ENCODE measurements around the gene DRG2. TPM values are rescaled to one million over a fixed set of nuclear protein-coding genes. Genes with fewer than 3 reads are reported as not detected.

The DRG2 gene
- polyA plus RNA-seq, 2 of the 4 experiments (the other 2 are of a cell fraction), result 41.9 to 48.3 TPM

- ChIA-PET CTCF (interaction anchor here (1.3 to 1.4 kb wide), 2 partner anchors 11 to 24 kb away, joined by 3 to 6 read pairs; partner anchors contain the start of gene DRG2), POLR2A (no interaction called here)
- FAIRE-seq, result no peak
- TF ChIP-seq GATA3 (IDR thresholded peaks at IDR 0.05; ENCODE audit: borderline replicate concordance) (no peak), RFX5 (IDR thresholded peaks at IDR 0.05) (no peak), RNF2 (IDR thresholded peaks at IDR 0.05; ENCODE audit: borderline replicate concordance, low read depth) (no peak), NPAS2 (CRISPR knock-in tag; IDR thresholded peaks at IDR 0.05; ENCODE audit: borderline replicate concordance) (no peak), KDM1A (IDR thresholded peaks at IDR 0.05; ENCODE audit: low read depth) (no peak), PHF8 (IDR thresholded peaks at IDR 0.05; ENCODE audit: borderline replicate concordance, low read depth) (no peak), HMGXB4 (CRISPR knock-in tag; IDR thresholded peaks at IDR 0.05; ENCODE audit: borderline replicate concordance) (no peak), CEBPB (IDR thresholded peaks at IDR 0.05) (no peak), CHD4 (IDR thresholded peaks at IDR 0.05; ENCODE audit: borderline replicate concordance) (no peak), JUN (IDR thresholded peaks at IDR 0.05) (no peak), POLR2A (IDR thresholded peaks at IDR 0.05; ENCODE audit: low read length) (no peak), MYC (IDR thresholded peaks at IDR 0.05; ENCODE audit: borderline replicate concordance, low read length) (no peak), NFE2L2 (conservative IDR thresholded peaks at IDR 0.05; ENCODE audit: low read length) (no peak), JUNB (IDR thresholded peaks at IDR 0.05) (no peak), ESRRA (IDR thresholded peaks at IDR 0.05; ENCODE audit: borderline replicate concordance, low read length) (no peak), MAX (IDR thresholded peaks at IDR 0.05) (no peak), NR3C1 (IDR thresholded peaks at IDR 0.05) (no peak), RARB (CRISPR knock-in tag; IDR thresholded peaks at IDR 0.05) (no peak), HOXA7 (CRISPR knock-in tag; IDR thresholded peaks at IDR 0.05) (no peak)
- TF ChIP-seq, protein P1, sequence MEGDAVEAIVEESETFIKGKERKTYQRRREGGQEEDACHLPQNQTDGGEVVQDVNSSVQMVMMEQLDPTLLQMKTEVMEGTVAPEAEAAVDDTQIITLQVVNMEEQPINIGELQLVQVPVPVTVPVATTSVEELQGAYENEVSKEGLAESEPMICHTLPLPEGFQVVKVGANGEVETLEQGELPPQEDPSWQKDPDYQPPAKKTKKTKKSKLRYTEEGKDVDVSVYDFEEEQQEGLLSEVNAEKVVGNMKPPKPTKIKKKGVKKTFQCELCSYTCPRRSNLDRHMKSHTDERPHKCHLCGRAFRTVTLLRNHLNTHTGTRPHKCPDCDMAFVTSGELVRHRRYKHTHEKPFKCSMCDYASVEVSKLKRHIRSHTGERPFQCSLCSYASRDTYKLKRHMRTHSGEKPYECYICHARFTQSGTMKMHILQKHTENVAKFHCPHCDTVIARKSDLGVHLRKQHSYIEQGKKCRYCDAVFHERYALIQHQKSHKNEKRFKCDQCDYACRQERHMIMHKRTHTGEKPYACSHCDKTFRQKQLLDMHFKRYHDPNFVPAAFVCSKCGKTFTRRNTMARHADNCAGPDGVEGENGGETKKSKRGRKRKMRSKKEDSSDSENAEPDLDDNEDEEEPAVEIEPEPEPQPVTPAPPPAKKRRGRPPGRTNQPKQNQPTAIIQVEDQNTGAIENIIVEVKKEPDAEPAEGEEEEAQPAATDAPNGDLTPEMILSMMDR (IDR thresholded peaks at IDR 0.05), result no peak
- DNase-seq (ENCODE audit: low read depth in 1 of 2, low spot score in 1 of 2), result no peak
- H3K4me1 ChIP-seq, result no peaks in the 10 kb centered on the region
- H3K4me3 ChIP-seq, result no peak overlapping the region
- H3K27ac ChIP-seq, result no peak overlapping the region
- WGBS (ENCODE audit: missing lambda C conversion rate), result 94% methylated on average over 14 of the region's 14 CpGs
- ATAC-seq, result no peak
- no peak overlapping the region for H3K4me2 ChIP-seq
- H3K9me3 ChIP-seq, result no peaks in the 10 kb centered on the region
Measured at GRCh38 chr17:18099516-18099915, 11.8 kb downstream of the DRG2 start.

- DNase-seq (ENCODE audit: low read depth in 1 of 2, low spot score in 1 of 2) (no peak), FAIRE-seq (no peak), ATAC-seq (no peak)
- WGBS (ENCODE audit: missing lambda C conversion rate), result 94% methylated on average over 10 of the region's 10 CpGs
- Histone ChIP-seq H3K4me3 (no peak overlapping the region), H3K27ac (no peak overlapping the region), H3K9me3 (no peaks in the 10 kb centered on the region), H3K4me2 (no peak overlapping the region), H3K4me1 (no peaks in the 10 kb centered on the region)
- CTCF ChIA-PET, result interaction anchor here (0.6 to 2.2 kb wide), 2 partner anchors 11 to 51 kb away, joined by 3 to 6 read pairs; no protein-coding TSS in a partner anchor
- POLR2A ChIA-PET, result no interaction called here
- TF ChIP-seq EHMT2 (IDR thresholded peaks at IDR 0.05; ENCODE audit: low read depth) (no peak), CHD2 (IDR thresholded peaks at IDR 0.05; ENCODE audit: low read length, partially characterized antibody) (no peak), HDAC2 (IDR thresholded peaks at IDR 0.05) (no peak), RAD21 (conservative IDR thresholded peaks at IDR 0.05 in 1 of 2, IDR thresholded peaks at IDR 0.05 in 1 of 2) (no peak), HEYL (CRISPR knock-in tag; IDR thresholded peaks at IDR 0.05) (no peak), JUNB (IDR thresholded peaks at IDR 0.05) (no peak), ZSCAN20 (CRISPR knock-in tag; IDR thresholded peaks at IDR 0.05) (no peak), CBX8 (IDR thresholded peaks at IDR 0.05) (no peak), E2F6 (IDR thresholded peaks at IDR 0.05; ENCODE audit: borderline replicate concordance, low read depth) (no peak)
- TF ChIP-seq, protein P2, sequence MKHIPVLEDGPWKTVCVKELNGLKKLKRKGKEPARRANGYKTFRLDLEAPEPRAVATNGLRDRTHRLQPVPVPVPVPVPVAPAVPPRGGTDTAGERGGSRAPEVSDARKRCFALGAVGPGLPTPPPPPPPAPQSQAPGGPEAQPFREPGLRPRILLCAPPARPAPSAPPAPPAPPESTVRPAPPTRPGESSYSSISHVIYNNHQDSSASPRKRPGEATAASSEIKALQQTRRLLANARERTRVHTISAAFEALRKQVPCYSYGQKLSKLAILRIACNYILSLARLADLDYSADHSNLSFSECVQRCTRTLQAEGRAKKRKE (CRISPR knock-in tag; IDR thresholded peaks at IDR 0.05; ENCODE audit: low read depth), result no peak
- TF ChIP-seq, protein P3, sequence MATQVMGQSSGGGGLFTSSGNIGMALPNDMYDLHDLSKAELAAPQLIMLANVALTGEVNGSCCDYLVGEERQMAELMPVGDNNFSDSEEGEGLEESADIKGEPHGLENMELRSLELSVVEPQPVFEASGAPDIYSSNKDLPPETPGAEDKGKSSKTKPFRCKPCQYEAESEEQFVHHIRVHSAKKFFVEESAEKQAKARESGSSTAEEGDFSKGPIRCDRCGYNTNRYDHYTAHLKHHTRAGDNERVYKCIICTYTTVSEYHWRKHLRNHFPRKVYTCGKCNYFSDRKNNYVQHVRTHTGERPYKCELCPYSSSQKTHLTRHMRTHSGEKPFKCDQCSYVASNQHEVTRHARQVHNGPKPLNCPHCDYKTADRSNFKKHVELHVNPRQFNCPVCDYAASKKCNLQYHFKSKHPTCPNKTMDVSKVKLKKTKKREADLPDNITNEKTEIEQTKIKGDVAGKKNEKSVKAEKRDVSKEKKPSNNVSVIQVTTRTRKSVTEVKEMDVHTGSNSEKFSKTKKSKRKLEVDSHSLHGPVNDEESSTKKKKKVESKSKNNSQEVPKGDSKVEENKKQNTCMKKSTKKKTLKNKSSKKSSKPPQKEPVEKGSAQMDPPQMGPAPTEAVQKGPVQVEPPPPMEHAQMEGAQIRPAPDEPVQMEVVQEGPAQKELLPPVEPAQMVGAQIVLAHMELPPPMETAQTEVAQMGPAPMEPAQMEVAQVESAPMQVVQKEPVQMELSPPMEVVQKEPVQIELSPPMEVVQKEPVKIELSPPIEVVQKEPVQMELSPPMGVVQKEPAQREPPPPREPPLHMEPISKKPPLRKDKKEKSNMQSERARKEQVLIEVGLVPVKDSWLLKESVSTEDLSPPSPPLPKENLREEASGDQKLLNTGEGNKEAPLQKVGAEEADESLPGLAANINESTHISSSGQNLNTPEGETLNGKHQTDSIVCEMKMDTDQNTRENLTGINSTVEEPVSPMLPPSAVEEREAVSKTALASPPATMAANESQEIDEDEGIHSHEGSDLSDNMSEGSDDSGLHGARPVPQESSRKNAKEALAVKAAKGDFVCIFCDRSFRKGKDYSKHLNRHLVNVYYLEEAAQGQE (IDR thresholded peaks at IDR 0.05), result no peak
- TF ChIP-seq, protein P4, sequence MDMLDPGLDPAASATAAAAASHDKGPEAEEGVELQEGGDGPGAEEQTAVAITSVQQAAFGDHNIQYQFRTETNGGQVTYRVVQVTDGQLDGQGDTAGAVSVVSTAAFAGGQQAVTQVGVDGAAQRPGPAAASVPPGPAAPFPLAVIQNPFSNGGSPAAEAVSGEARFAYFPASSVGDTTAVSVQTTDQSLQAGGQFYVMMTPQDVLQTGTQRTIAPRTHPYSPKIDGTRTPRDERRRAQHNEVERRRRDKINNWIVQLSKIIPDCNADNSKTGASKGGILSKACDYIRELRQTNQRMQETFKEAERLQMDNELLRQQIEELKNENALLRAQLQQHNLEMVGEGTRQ (IDR thresholded peaks at IDR 0.05), result no peak
Measured at GRCh38 chr17:18100616-18101015, 12.9 kb downstream of the DRG2 start.
